ENCODE results near the gene PLA2G7. TPM values are rescaled to one million over a fixed set of nuclear protein-coding genes. Genes with fewer than 3 reads are reported as not detected.

The PLA2G7 gene
- total and polyA plus RNA-seq, 10 donors: 8.9 to 47.9 (median 22.0) TPM

DNA sequence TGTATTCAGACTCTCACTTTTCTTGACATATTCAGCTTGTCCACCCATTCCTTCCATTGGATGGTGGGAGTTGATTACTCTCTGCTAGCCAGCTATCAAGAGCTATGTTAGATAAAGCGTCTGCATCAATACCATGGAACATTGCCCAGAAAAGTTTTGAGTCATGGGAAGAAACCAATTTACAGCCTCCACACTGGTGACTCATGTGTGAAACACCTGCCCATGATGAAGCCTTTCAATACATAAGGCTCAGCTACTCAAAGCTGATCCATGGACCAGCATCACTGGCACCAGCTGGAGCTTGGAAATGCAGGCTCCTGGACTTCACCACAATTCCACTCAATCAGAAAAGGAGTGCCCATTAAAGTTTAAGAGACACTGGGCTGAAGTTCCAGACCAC lies 16.1 kb downstream of the PLA2G7 start:
- TF ChIP-seq POLR2A (IDR thresholded peaks at IDR 0.05): no peak
- TF ChIP-seq, protein P1, sequence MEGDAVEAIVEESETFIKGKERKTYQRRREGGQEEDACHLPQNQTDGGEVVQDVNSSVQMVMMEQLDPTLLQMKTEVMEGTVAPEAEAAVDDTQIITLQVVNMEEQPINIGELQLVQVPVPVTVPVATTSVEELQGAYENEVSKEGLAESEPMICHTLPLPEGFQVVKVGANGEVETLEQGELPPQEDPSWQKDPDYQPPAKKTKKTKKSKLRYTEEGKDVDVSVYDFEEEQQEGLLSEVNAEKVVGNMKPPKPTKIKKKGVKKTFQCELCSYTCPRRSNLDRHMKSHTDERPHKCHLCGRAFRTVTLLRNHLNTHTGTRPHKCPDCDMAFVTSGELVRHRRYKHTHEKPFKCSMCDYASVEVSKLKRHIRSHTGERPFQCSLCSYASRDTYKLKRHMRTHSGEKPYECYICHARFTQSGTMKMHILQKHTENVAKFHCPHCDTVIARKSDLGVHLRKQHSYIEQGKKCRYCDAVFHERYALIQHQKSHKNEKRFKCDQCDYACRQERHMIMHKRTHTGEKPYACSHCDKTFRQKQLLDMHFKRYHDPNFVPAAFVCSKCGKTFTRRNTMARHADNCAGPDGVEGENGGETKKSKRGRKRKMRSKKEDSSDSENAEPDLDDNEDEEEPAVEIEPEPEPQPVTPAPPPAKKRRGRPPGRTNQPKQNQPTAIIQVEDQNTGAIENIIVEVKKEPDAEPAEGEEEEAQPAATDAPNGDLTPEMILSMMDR (IDR thresholded peaks at IDR 0.05 in 8 of 11, conservative IDR thresholded peaks at IDR 0.05 in 3 of 11): no peak
- TF ChIP-seq POLR2AphosphoS5 (IDR thresholded peaks at IDR 0.05): no peak
- DNase-seq: no peak
- H3K27me3 ChIP-seq (replicated peaks in 1 of 7): no peaks in the 10 kb centered on the region
- no peaks in the 10 kb centered on the region for H3K9me3 ChIP-seq
- WGBS, 5 donors: 73 to 88% (median 83%) methylated on average over 1 of the region's 1 CpG
- H3K36me3 ChIP-seq: no peaks in the 10 kb centered on the region
- no peaks in the 10 kb centered on the region for H3K4me1 ChIP-seq
- intact Hi-C loops (cut with DNase I; ENCODE audit: low total_unique reads): no loop called here
- no peak overlapping the region for H3K4me3 ChIP-seq
- H3K27ac ChIP-seq: no peak overlapping the region

DNA sequence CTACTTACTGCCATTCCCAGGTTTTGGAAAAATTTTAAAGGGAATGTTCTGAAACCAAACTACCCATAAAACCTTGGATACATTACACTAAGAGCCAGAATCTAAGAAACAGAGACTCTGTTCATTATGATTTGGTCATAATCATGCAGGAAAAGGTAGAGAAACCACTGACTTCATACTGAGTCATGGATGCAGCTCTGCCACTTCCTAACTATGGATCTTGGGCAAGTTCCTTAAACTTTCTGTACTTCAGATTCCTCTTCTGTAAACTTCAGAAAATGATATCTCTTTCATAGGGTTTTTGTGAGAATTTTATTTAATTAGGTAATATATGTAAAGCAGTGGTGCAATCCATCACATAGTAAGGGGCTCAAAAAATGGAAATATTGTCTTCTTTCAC lies 20.0 kb downstream of the PLA2G7 start:
- no peak for TF ChIP-seq POLR2A (IDR thresholded peaks at IDR 0.05)
- no peak for TF ChIP-seq POLR2AphosphoS5 (IDR thresholded peaks at IDR 0.05)
- TF ChIP-seq, protein P1 (IDR thresholded peaks at IDR 0.05 in 8 of 11, conservative IDR thresholded peaks at IDR 0.05 in 3 of 11): no peak
- Histone ChIP-seq H3K36me3 (no peaks in the 10 kb centered on the region), H3K27me3 (replicated peaks in 1 of 7) (no peaks in the 10 kb centered on the region), H3K9me3 (no peaks in the 10 kb centered on the region), H3K4me3 (no peak overlapping the region), H3K27ac (peak overlapping the region in 2 of 8 donors; percentile 5 to 54), H3K4me1 (no peaks in the 10 kb centered on the region)
- no peak for DNase-seq
- intact Hi-C loops (cut with DNase I; ENCODE audit: low total_unique reads): no loop called here

DNA sequence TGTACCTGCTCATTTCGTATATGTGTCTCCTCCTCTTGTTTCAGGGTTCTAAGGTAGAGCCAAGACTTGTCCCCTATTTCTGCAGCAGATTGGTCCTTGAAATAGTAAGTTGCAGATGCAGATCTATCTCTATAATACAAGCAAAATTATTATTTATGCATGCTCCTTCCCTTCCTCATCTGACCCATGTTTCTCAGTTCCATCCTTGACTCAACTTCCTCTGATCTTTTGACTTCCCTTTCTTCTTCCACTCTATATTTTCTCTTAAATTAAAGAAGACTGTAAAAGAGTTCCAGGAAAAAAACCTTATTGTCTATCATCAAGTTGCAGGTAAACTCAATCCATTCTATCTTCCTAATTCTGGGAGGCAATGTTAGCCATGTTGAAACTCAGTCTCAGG lies 23.7 kb downstream of the PLA2G7 start:
- intact Hi-C loops (cut with DNase I; ENCODE audit: low total_unique reads): no loop called here
- no peaks in the 10 kb centered on the region for H3K9me3 ChIP-seq

DNA sequence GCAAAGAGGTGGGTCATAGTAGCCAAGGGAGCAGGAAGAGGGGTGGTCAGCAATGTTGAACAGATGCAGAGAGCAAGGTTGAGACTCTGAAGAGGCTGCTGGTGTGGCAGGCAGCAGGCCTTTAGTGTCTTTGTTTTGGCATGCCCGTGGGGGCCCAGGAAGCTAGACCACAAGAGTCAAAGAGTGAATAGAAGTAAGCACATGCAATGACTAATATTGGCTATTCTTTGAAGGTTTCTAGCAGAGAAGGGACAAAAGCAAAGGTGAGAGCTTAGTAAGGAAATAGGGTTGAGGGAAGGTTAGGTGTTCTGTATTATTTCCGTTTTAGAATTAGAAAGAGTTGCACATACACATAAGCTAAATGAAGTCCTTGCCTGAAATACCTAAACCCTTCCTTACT lies 28.7 kb downstream of the PLA2G7 start:
- WGBS, 5 donors: 71 to 80% (median 73%) methylated on average over 2 of the region's 2 CpGs
- Histone ChIP-seq H3K27me3 (replicated peaks in 1 of 7) (no peaks in the 10 kb centered on the region), H3K36me3 (no peaks in the 10 kb centered on the region), H3K9me3 (no peaks in the 10 kb centered on the region), H3K4me3 (no peak overlapping the region), H3K4me1 (no peaks in the 10 kb centered on the region), H3K27ac (no peak overlapping the region)
- intact Hi-C loops (cut with DNase I; ENCODE audit: low total_unique reads): no loop called here
- DNase-seq: no peak
- TF ChIP-seq POLR2A (IDR thresholded peaks at IDR 0.05) (no peak), POLR2AphosphoS5 (IDR thresholded peaks at IDR 0.05) (no peak)
- TF ChIP-seq, protein P1 (IDR thresholded peaks at IDR 0.05 in 8 of 11, conservative IDR thresholded peaks at IDR 0.05 in 3 of 11): no peak

More for the DNA sequence above, 23.7 kb downstream of the PLA2G7 start:
- Histone ChIP-seq H3K4me1 (no peaks in the 10 kb centered on the region), H3K36me3 (no peaks in the 10 kb centered on the region), H3K4me3 (no peak overlapping the region), H3K27ac (no peak overlapping the region), H3K27me3 (replicated peaks in 1 of 7) (no peaks in the 10 kb centered on the region)
- WGBS, 5 donors: 80 to 91% (median 82%) methylated on average over 1 of the region's 1 CpG
- no peak for DNase-seq
- TF ChIP-seq POLR2AphosphoS5 (IDR thresholded peaks at IDR 0.05) (no peak), POLR2A (IDR thresholded peaks at IDR 0.05) (no peak)
- TF ChIP-seq, protein P1 (IDR thresholded peaks at IDR 0.05 in 8 of 11, conservative IDR thresholded peaks at IDR 0.05 in 3 of 11): no peak
